Measurements from ENCODE around the gene ATP6V1B1.
A peak's percentile ranks its signal among the peaks of the same experiment; 100 is the strongest.

The ATP6V1B1 gene

GRCh38 chr2:70930371-70931329, 5.0 kb upstream of the ATP6V1B1 start:
- no peak for DNase-seq

- DNase-seq, result no peak
Measured at GRCh38 chr2:70931376-70932000, 4.2 kb upstream of the ATP6V1B1 start.

- DNase-seq, result no peak
Measured at GRCh38 chr2:70932631-70933230, 3.0 kb upstream of the ATP6V1B1 start.

- DNase-seq, result no peak
Measured at GRCh38 chr2:70934981-70935380, 719 bp upstream of the ATP6V1B1 start.

GRCh38 chr2:70936165-70936978, 672 bp downstream of the ATP6V1B1 start:
- no peak for DNase-seq

GRCh38 chr2:70936979-70937811, 1.5 kb downstream of the ATP6V1B1 start:
- no peak for DNase-seq

GRCh38 chr2:70937866-70938585, 2.3 kb downstream of the ATP6V1B1 start:
- DNase-seq, result no peak

GRCh38 chr2:70938586-70938950, 2.9 kb downstream of the ATP6V1B1 start:
- DNase-seq, result no peak

- no peak for DNase-seq
Measured at GRCh38 chr2:70939001-70939838, 3.5 kb downstream of the ATP6V1B1 start.

GRCh38 chr2:70939839-70940580, 4.3 kb downstream of the ATP6V1B1 start:
- DNase-seq, result no peak

- DNase-seq, result no peak
Measured at GRCh38 chr2:70941186-70941585, 5.5 kb downstream of the ATP6V1B1 start.

GRCh38 chr2:70941701-70942100, 6.0 kb downstream of the ATP6V1B1 start:
- no peak for DNase-seq

- no peak for DNase-seq
Measured at GRCh38 chr2:70942396-70943204, 6.9 kb downstream of the ATP6V1B1 start.

GRCh38 chr2:70943205-70943871, 7.6 kb downstream of the ATP6V1B1 start:
- no peak for DNase-seq

GRCh38 chr2:70944111-70944690, 8.5 kb downstream of the ATP6V1B1 start:
- no peak for DNase-seq

- peak; percentile 44 for DNase-seq
Measured at GRCh38 chr2:70946832-70947442, 11.2 kb downstream of the ATP6V1B1 start.

- no peak for DNase-seq
Measured at GRCh38 chr2:70947556-70948184, 12.0 kb downstream of the ATP6V1B1 start.
